Measurements from ENCODE around the gene ROBO2.

Gene ROBO2

GRCh38 chr3:77436908-77437307 is 397.0 kb downstream of the ROBO2 start:
- DNase-seq = no peak

GRCh38 chr3:77446084-77446483 is 406.2 kb downstream of the ROBO2 start:
- no peak for DNase-seq

- DNase-seq = no peak
These were observed 406.9 kb downstream of the ROBO2 start for GRCh38 chr3:77446761-77447160.

- DNase-seq = no peak
These were observed 409.8 kb downstream of the ROBO2 start for GRCh38 chr3:77449459-77450350.

- DNase-seq = no peak
These were observed 416.5 kb downstream of the ROBO2 start for GRCh38 chr3:77456431-77456830.

- DNase-seq = no peak
These were observed 417.0 kb downstream of the ROBO2 start for GRCh38 chr3:77456906-77457305.

GRCh38 chr3:77459926-77460325 is 420.0 kb downstream of the ROBO2 start:
- DNase-seq = no peak

GRCh38 chr3:77460326-77460725 is 420.4 kb downstream of the ROBO2 start:
- DNase-seq = no peak

- DNase-seq = no peak
These were observed 423.1 kb downstream of the ROBO2 start for GRCh38 chr3:77462951-77463350.

- DNase-seq = no peak
These were observed 424.3 kb downstream of the ROBO2 start for GRCh38 chr3:77464111-77464688.

- DNase-seq = no peak
These were observed 426.7 kb downstream of the ROBO2 start for GRCh38 chr3:77466562-77467115.

- DNase-seq = peak; percentile 65
These were observed 428.1 kb downstream of the ROBO2 start for GRCh38 chr3:77467702-77468625.

- DNase-seq = no peak
These were observed 428.7 kb downstream of the ROBO2 start for GRCh38 chr3:77468626-77469020.

GRCh38 chr3:77475507-77475906 is 435.6 kb downstream of the ROBO2 start:
- DNase-seq = peak; percentile 80

- no peak for DNase-seq
These were observed 439.1 kb downstream of the ROBO2 start for GRCh38 chr3:77479021-77479420.

GRCh38 chr3:77489216-77489615 is 449.3 kb downstream of the ROBO2 start:
- no peak for DNase-seq

GRCh38 chr3:77491961-77492360 is 452.1 kb downstream of the ROBO2 start:
- no peak for DNase-seq

- DNase-seq = no peak
These were observed 460.8 kb downstream of the ROBO2 start for GRCh38 chr3:77500721-77501120.

- no peak for DNase-seq
These were observed 466.5 kb downstream of the ROBO2 start for GRCh38 chr3:77506384-77506783.

- DNase-seq = peak; percentile 63
These were observed 473.6 kb downstream of the ROBO2 start for GRCh38 chr3:77513542-77513941.

- DNase-seq = no peak
These were observed 474.9 kb downstream of the ROBO2 start for GRCh38 chr3:77514766-77515165.

- no peak for DNase-seq
These were observed 484.6 kb downstream of the ROBO2 start for GRCh38 chr3:77524463-77524862.

All from NCI-H2171 (cell line).